ENCODE data around the gene PALM.

The PALM gene

GRCh38 chr19:791007-791566, 82.4 kb downstream of the PALM start:
- TF ChIP-seq TCF12 (IDR thresholded peaks at IDR 0.05; ENCODE audit: low read depth) (no peak), ZBTB7A (IDR thresholded peaks at IDR 0.05; ENCODE audit: low read depth) (no peak), NFIC (IDR thresholded peaks at IDR 0.05) (no peak), FOXM1 (IDR thresholded peaks at IDR 0.05; ENCODE audit: borderline replicate concordance, low read depth) (no peak), TEAD4 (IDR thresholded peaks at IDR 0.05) (no peak), EP300 (IDR thresholded peaks at IDR 0.05; ENCODE audit: borderline replicate concordance) (no peak), MAX (IDR thresholded peaks at IDR 0.05) (no peak), CREB1 (IDR thresholded peaks at IDR 0.05; ENCODE audit: low read depth) (no peak), TAF1 (IDR thresholded peaks at IDR 0.05; ENCODE audit: low read depth) (no peak), RAD21 (IDR thresholded peaks at IDR 0.05; ENCODE audit: low read depth) (no peak)
- TF ChIP-seq, protein P1, sequence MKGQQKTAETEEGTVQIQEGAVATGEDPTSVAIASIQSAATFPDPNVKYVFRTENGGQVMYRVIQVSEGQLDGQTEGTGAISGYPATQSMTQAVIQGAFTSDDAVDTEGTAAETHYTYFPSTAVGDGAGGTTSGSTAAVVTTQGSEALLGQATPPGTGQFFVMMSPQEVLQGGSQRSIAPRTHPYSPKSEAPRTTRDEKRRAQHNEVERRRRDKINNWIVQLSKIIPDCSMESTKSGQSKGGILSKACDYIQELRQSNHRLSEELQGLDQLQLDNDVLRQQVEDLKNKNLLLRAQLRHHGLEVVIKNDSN (IDR thresholded peaks at IDR 0.05): no peak

- TF ChIP-seq TAF1 (IDR thresholded peaks at IDR 0.05; ENCODE audit: low read depth) (no peak), RAD21 (IDR thresholded peaks at IDR 0.05; ENCODE audit: low read depth) (no peak)
These were observed 83.0 kb downstream of the PALM start for GRCh38 chr19:791567-792305.

DNA sequence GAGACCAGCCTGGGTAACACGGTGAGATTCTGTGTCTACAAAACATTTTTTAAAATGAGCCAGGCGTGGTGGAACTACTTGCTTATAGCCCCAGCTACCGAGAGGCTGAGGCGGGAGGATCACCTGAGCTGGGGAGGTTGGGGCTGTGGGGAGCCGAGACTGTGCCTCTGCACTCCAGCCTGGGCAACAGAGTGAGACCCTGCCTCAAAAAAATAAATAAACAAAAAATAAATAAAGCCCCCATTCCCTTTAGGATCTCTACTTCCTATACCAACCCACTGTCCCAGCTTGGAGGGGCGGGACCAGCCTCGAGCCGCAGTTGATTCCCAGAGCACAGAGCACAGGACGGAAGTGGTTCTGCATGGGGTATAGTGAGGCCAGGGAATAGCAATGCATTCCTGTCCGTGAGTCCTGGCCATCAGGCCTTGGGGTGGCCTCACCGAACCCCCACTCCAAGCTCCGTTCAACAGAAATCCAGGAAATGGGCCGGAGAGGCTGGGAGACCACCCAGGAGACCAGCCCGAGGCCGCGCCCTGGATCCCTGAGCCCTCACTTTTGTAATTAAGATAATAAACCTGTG, 83.7 kb downstream of the PALM start:
- TF ChIP-seq MAX (IDR thresholded peaks at IDR 0.05) (no peak), RAD21 (IDR thresholded peaks at IDR 0.05; ENCODE audit: low read depth) (no peak), YY1 (IDR thresholded peaks at IDR 0.05; ENCODE audit: low read depth) (no peak), EGR1 (IDR thresholded peaks at IDR 0.05) (no peak), FOXM1 (IDR thresholded peaks at IDR 0.05; ENCODE audit: borderline replicate concordance, low read depth) (no peak), CREB1 (IDR thresholded peaks at IDR 0.05; ENCODE audit: low read depth) (no peak), ZBTB7A (IDR thresholded peaks at IDR 0.05; ENCODE audit: low read depth) (no peak), TCF12 (IDR thresholded peaks at IDR 0.05; ENCODE audit: low read depth) (no peak), EP300 (IDR thresholded peaks at IDR 0.05; ENCODE audit: borderline replicate concordance) (no peak), TEAD4 (IDR thresholded peaks at IDR 0.05) (no peak), CEBPB (IDR thresholded peaks at IDR 0.05) (no peak), TAF1 (IDR thresholded peaks at IDR 0.05; ENCODE audit: low read depth) (no peak), NFIC (IDR thresholded peaks at IDR 0.05) (no peak)
- TF ChIP-seq, protein P1 (IDR thresholded peaks at IDR 0.05): no peak
- TF ChIP-seq, protein P2, sequence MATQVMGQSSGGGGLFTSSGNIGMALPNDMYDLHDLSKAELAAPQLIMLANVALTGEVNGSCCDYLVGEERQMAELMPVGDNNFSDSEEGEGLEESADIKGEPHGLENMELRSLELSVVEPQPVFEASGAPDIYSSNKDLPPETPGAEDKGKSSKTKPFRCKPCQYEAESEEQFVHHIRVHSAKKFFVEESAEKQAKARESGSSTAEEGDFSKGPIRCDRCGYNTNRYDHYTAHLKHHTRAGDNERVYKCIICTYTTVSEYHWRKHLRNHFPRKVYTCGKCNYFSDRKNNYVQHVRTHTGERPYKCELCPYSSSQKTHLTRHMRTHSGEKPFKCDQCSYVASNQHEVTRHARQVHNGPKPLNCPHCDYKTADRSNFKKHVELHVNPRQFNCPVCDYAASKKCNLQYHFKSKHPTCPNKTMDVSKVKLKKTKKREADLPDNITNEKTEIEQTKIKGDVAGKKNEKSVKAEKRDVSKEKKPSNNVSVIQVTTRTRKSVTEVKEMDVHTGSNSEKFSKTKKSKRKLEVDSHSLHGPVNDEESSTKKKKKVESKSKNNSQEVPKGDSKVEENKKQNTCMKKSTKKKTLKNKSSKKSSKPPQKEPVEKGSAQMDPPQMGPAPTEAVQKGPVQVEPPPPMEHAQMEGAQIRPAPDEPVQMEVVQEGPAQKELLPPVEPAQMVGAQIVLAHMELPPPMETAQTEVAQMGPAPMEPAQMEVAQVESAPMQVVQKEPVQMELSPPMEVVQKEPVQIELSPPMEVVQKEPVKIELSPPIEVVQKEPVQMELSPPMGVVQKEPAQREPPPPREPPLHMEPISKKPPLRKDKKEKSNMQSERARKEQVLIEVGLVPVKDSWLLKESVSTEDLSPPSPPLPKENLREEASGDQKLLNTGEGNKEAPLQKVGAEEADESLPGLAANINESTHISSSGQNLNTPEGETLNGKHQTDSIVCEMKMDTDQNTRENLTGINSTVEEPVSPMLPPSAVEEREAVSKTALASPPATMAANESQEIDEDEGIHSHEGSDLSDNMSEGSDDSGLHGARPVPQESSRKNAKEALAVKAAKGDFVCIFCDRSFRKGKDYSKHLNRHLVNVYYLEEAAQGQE (IDR thresholded peaks at IDR 0.05; ENCODE audit: low read depth): no peak

DNA sequence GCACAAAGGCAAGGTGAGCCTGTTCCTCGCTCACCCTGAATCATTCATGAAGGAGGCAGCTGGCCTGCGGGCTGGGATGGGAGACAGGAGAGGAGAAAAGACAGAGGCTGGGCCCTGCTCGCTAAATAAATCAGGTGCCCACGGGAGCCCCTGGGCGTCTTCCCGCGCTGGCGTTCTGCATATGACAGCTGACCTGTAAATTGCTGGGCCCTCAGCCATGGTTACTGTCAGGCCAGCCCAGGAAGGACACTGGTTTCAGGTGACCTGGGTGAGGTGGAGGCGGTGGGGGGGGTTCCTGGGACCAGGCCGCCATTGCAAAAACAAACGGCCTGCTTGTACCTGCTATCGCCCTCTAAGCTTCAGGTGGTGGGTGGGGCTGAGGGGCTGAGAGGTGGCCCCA, 85.1 kb downstream of the PALM start:
- no peak for TF ChIP-seq ZBTB7A (IDR thresholded peaks at IDR 0.05; ENCODE audit: low read depth)

GRCh38 chr19:795073-795611, 86.4 kb downstream of the PALM start:
- no peak for TF ChIP-seq TAF1 (IDR thresholded peaks at IDR 0.05; ENCODE audit: low read depth)
- TF ChIP-seq, protein P1 (IDR thresholded peaks at IDR 0.05): no peak
- TF ChIP-seq MAX (IDR thresholded peaks at IDR 0.05): no peak

DNA sequence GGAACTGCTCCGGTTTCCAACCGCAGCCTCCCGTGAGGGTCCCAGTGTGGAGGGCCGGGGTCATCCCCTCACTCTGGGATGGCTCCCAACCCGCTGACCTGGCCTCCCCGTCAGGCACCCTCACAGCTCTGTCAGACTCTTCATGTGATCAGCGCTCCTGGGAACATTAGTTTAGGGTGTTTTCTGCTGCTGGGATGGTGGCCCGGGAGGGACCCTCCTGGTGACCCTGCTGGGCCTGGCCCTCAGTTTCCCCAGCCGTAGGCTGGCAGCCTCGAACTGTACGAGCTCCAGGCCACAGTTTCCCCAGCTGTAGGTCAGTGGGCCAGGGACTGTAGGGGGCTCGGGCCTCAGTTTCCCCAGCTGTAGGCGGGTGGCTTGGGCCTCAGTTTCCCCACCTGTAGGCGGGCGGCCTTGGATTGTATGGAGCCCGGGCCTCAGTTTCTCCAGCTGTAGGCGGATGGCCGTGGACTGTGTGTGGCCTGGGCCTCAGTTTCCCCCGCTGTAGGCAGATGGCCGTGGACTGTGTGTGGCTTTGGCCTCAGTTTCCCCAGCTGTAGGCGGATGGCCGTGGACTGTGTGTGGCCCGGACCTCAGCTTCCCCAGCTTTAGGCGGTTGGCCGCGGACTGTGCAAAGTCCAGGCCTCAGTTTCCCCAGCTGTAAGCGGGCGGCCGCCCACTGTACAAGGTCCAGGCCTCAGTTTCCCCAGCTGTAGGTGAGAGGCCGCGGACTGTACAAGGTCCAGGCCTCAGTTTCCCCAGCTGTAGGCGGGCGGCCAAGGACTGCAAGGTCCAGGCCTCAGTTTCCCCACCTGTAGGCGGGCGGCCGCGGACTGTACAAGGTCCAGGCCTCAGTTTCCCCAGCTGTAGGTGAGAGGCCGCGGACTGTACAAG, 87.2 kb downstream of the PALM start:
- TF ChIP-seq TCF12 (IDR thresholded peaks at IDR 0.05; ENCODE audit: low read depth): no peak
- no peak for TF ChIP-seq RAD21 (IDR thresholded peaks at IDR 0.05; ENCODE audit: low read depth)
- no peak for TF ChIP-seq TEAD4 (IDR thresholded peaks at IDR 0.05)
- TF ChIP-seq TAF1 (IDR thresholded peaks at IDR 0.05; ENCODE audit: low read depth): no peak
- no peak for TF ChIP-seq EGR1 (IDR thresholded peaks at IDR 0.05)
- TF ChIP-seq CREB1 (IDR thresholded peaks at IDR 0.05; ENCODE audit: low read depth): no peak
- TF ChIP-seq, protein P1 (IDR thresholded peaks at IDR 0.05): no peak
- no peak for TF ChIP-seq EP300 (IDR thresholded peaks at IDR 0.05; ENCODE audit: borderline replicate concordance)
- no peak for TF ChIP-seq FOXM1 (IDR thresholded peaks at IDR 0.05; ENCODE audit: borderline replicate concordance, low read depth)
- TF ChIP-seq ZBTB7A (IDR thresholded peaks at IDR 0.05; ENCODE audit: low read depth): no peak
